Neural cell (in vitro differentiated cells): ENCODE data around the gene ASB1.

Source experiments
- EP300 ChIP-seq: fragments of 450-650 bp; conservative IDR thresholded peaks from 2 replicates; pipeline ENCODE4 v1.6.1; 2014; ENCODE audit warnings: antibody characterized with exemption, mild to moderate bottlenecking, moderate library complexity; ENCODE audit not compliant: poor library complexity, severe bottlenecking
- MXI1 ChIP-seq: fragments of 450-650 bp; conservative IDR thresholded peaks from 2 replicates; pipeline ENCODE4 v1.6.1; 2014; ENCODE audit warnings: antibody characterized with exemption, mild to moderate bottlenecking; ENCODE audit not compliant: poor library complexity, severe bottlenecking
- POLR2AphosphoS5 ChIP-seq: IDR thresholded peaks from 2 replicates; pipeline ENCODE4 v1.6.1; 2012
- RAD21 ChIP-seq: fragments of 450-650 bp; conservative IDR thresholded peaks from 2 replicates; pipeline ENCODE4 v1.6.1; 2014; ENCODE audit warnings: antibody characterized with exemption, mild to moderate bottlenecking, moderate library complexity
- SMC3 ChIP-seq: fragments of 450-650 bp; conservative IDR thresholded peaks from 2 replicates; pipeline ENCODE4 v1.6.1; 2014; ENCODE audit warnings: antibody characterized with exemption, mild to moderate bottlenecking, moderate library complexity; ENCODE audit not compliant: poor library complexity
- TAF1 ChIP-seq: IDR thresholded peaks from 2 replicates; pipeline ENCODE4 v1.6.1; 2012; ENCODE audit warnings: low read depth
- TF ChIP-seq, protein P1 (sequence below): fragments of 450-650 bp; IDR thresholded peaks from 2 replicates; pipeline ENCODE4 v1.5.1; 2014; ENCODE audit warnings: antibody characterized with exemption, mild to moderate bottlenecking, moderate library complexity; ENCODE audit not compliant: poor library complexity, severe bottlenecking
- TF ChIP-seq, protein P2 (sequence below): IDR thresholded peaks from 2 replicates; pipeline ENCODE4 v1.6.1; 2012; ENCODE audit warnings: borderline replicate concordance

DNA sequence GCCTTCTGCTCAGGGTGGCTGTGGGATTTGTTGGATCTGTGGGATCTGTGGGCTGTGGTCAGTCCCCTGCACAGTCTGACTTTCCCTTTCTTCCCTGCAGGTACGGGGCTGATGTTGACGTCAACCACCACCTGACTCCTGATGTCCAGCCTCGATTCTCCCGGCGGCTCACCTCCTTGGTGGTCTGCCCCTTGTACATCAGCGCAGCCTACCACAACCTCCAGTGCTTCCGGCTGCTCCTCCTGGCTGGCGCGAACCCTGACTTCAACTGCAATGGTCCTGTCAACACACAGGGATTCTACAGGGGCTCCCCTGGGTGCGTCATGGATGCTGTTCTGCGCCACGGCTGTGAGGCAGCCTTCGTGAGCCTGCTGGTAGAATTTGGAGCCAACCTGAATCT, 17.5 kb downstream of the ASB1 start:
- TF ChIP-seq, protein P1, sequence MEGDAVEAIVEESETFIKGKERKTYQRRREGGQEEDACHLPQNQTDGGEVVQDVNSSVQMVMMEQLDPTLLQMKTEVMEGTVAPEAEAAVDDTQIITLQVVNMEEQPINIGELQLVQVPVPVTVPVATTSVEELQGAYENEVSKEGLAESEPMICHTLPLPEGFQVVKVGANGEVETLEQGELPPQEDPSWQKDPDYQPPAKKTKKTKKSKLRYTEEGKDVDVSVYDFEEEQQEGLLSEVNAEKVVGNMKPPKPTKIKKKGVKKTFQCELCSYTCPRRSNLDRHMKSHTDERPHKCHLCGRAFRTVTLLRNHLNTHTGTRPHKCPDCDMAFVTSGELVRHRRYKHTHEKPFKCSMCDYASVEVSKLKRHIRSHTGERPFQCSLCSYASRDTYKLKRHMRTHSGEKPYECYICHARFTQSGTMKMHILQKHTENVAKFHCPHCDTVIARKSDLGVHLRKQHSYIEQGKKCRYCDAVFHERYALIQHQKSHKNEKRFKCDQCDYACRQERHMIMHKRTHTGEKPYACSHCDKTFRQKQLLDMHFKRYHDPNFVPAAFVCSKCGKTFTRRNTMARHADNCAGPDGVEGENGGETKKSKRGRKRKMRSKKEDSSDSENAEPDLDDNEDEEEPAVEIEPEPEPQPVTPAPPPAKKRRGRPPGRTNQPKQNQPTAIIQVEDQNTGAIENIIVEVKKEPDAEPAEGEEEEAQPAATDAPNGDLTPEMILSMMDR, result no peak
- TF ChIP-seq POLR2AphosphoS5 (no peak), TAF1 (no peak), EP300 (no peak), SMC3 (no peak), MXI1 (no peak), RAD21 (no peak)
- TF ChIP-seq, protein P2, sequence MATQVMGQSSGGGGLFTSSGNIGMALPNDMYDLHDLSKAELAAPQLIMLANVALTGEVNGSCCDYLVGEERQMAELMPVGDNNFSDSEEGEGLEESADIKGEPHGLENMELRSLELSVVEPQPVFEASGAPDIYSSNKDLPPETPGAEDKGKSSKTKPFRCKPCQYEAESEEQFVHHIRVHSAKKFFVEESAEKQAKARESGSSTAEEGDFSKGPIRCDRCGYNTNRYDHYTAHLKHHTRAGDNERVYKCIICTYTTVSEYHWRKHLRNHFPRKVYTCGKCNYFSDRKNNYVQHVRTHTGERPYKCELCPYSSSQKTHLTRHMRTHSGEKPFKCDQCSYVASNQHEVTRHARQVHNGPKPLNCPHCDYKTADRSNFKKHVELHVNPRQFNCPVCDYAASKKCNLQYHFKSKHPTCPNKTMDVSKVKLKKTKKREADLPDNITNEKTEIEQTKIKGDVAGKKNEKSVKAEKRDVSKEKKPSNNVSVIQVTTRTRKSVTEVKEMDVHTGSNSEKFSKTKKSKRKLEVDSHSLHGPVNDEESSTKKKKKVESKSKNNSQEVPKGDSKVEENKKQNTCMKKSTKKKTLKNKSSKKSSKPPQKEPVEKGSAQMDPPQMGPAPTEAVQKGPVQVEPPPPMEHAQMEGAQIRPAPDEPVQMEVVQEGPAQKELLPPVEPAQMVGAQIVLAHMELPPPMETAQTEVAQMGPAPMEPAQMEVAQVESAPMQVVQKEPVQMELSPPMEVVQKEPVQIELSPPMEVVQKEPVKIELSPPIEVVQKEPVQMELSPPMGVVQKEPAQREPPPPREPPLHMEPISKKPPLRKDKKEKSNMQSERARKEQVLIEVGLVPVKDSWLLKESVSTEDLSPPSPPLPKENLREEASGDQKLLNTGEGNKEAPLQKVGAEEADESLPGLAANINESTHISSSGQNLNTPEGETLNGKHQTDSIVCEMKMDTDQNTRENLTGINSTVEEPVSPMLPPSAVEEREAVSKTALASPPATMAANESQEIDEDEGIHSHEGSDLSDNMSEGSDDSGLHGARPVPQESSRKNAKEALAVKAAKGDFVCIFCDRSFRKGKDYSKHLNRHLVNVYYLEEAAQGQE, result no peak
